Smooth muscle cell (in vitro differentiated cells): ENCODE data around the gene ROPN1B. TPM values are rescaled to one million over a fixed set of nuclear protein-coding genes. Genes with fewer than 3 reads are reported as not detected.
"Not testable (repeated sequence)": the region's sequence is repeated elsewhere in the genome, so short reads cannot be mapped to it uniquely, and the experiment has no call there.

Source experiments
- DNase-seq: peaks from one replicate; lab custom pipeline; 2025; ENCODE audit not compliant: unreplicated experiment; lab: John Stamatoyannopoulos, UW
- H2AFZ ChIP-seq: fragments of 200-600 bp; sonication (generic); 2 replicates; pipeline ENCODE4 v1.6.0; 2016; ENCODE audit warnings: antibody characterized with exemption, low read depth, mild to moderate bottlenecking
- H3F3A ChIP-seq: fragments of 200-600 bp; sonication (generic); 2 replicates; pipeline ENCODE4 v1.6.0; 2017; ENCODE audit warnings: antibody characterized with exemption, low read depth
- H3K27ac ChIP-seq: fragments of 200-600 bp; sonication (generic); 2 replicates; pipeline ENCODE4 v1.5.1; 2016; ENCODE audit warnings: low read depth, mild to moderate bottlenecking
- H3K27me3 ChIP-seq: fragments of 200-600 bp; sonication (generic); 2 replicates; pipeline ENCODE4 v1.6.1; 2016; ENCODE audit warnings: low read depth, mild to moderate bottlenecking
- H3K36me3 ChIP-seq: fragments of 200-600 bp; sonication (generic); 2 replicates; pipeline ENCODE4 v1.5.1; 2016; ENCODE audit warnings: low read depth
- H3K4me1 ChIP-seq: fragments of 200-600 bp; sonication (generic); 2 replicates; pipeline ENCODE4 v1.5.1; 2016; ENCODE audit warnings: low read depth
- H3K4me2 ChIP-seq: fragments of 200-600 bp; sonication (generic); 2 replicates; pipeline ENCODE4 v1.6.0; 2016; ENCODE audit warnings: mild to moderate bottlenecking
- H3K4me3 ChIP-seq: fragments of 200-600 bp; sonication (generic); 2 replicates; pipeline ENCODE4 v1.5.1; 2016; ENCODE audit warnings: mild to moderate bottlenecking
- H3K79me2 ChIP-seq: fragments of 200-600 bp; sonication (generic); 2 replicates; pipeline ENCODE4 v1.6.0; 2016; ENCODE audit warnings: low read depth, mild to moderate bottlenecking
- H3K9ac ChIP-seq: fragments of 200-600 bp; sonication (generic); 2 replicates; pipeline ENCODE4 v1.6.0; 2016; ENCODE audit warnings: low read depth
- H3K9me3 ChIP-seq: fragments of 200-600 bp; sonication (generic); replicated peaks from 2 replicates; pipeline ENCODE4 v1.5.1; 2016; ENCODE audit warnings: low read depth
- H4K20me1 ChIP-seq: fragments of 200-600 bp; sonication (generic); 2 replicates; pipeline ENCODE4 v1.6.0; 2016; ENCODE audit warnings: low read depth
- CTCF ChIP-seq: fragments of 200-600 bp; sonication (generic); IDR thresholded peaks from 2 replicates; pipeline ENCODE4 v1.5.1; 2017; ENCODE audit warnings: borderline replicate concordance, mild to moderate bottlenecking, antibody characterized with exemption; ENCODE audit not compliant: insufficient read depth, poor library complexity, severe bottlenecking
- WGBS: methylation state at CpG from one replicate; pipeline ENCODE4 v1.1.7; 2016; ENCODE audit warnings: low lambda C conversion rate; 5-methylcytosine and 5-hydroxymethylcytosine counted together
- polyA plus RNA-seq: library from polyadenylated mRNA; unstranded; fragments of >200 nt; fragmentation: Nextera tagmentation; extraction: Ambion mirVana; gene quantifications from 2 replicates; pipeline ENCODE4 v1.2.1, GENCODE V29; 2016
- total RNA-seq: library from RNA; depleted of rRNA; stranded (reverse); fragments of >200 nt; gene quantifications from 2 replicates; pipeline ENCODE4 v1.2.3, GENCODE V29; 2014

Gene ROPN1B
- total and polyA plus RNA-seq, 2 experiments from 2014 or later: not detected

GRCh38 chr3:125960066-125960424 is 8.9 kb upstream of the ROPN1B start:
- Histone ChIP-seq H3K4me3 (no peak overlapping the region), H3K9me3 (no peaks in the 10 kb centered on the region), H3K4me2 (no peak overlapping the region), H3K9ac (no peak overlapping the region), H3K4me1 (no peaks in the 10 kb centered on the region), H3K36me3 (no peaks in the 10 kb centered on the region), H3K79me2 (no peaks in the 10 kb centered on the region), H2AFZ (no peak overlapping the region), H3K27me3 (peaks cover 25% of the 10 kb centered on the region), H4K20me1 (no peaks in the 10 kb centered on the region), H3F3A (no peaks in the 10 kb centered on the region), H3K27ac (no peak overlapping the region)
- WGBS: 94% methylated on average over 14 of the region's 14 CpGs
- no peak for TF ChIP-seq CTCF
- DNase-seq: no peak

- H3F3A ChIP-seq: no peaks in the 10 kb centered on the region
- no peaks in the 10 kb centered on the region for H3K36me3 ChIP-seq
- peaks cover 31% of the 10 kb centered on the region for H3K27me3 ChIP-seq
- no peaks in the 10 kb centered on the region for H3K4me1 ChIP-seq
- H3K4me2 ChIP-seq: no peak overlapping the region
- H3K27ac ChIP-seq: no peak overlapping the region
- no peaks in the 10 kb centered on the region for H3K79me2 ChIP-seq
- H3K9ac ChIP-seq: no peak overlapping the region
- WGBS: 94% methylated on average over 8 of the region's 11 CpGs
- DNase-seq: no peak
- TF ChIP-seq CTCF: no peak
- no peak overlapping the region for H3K4me3 ChIP-seq
- H2AFZ ChIP-seq: no peak overlapping the region
- H3K9me3 ChIP-seq: no peaks in the 10 kb centered on the region
- no peaks in the 10 kb centered on the region for H4K20me1 ChIP-seq
These were observed 8.3 kb upstream of the ROPN1B start for GRCh38 chr3:125960456-125961288.

GRCh38 chr3:125961289-125961589 is 7.7 kb upstream of the ROPN1B start:
- DNase-seq: no peak
- Histone ChIP-seq H3K4me3 (no peak overlapping the region), H3K9me3 (no peaks in the 10 kb centered on the region), H3K9ac (no peak overlapping the region), H3K4me1 (no peaks in the 10 kb centered on the region), H3F3A (no peaks in the 10 kb centered on the region), H3K79me2 (no peaks in the 10 kb centered on the region), H3K36me3 (no peaks in the 10 kb centered on the region), H3K27ac (no peak overlapping the region), H3K4me2 (no peak overlapping the region), H3K27me3 (peaks cover 37% of the 10 kb centered on the region), H2AFZ (no peak overlapping the region), H4K20me1 (no peaks in the 10 kb centered on the region)
- WGBS: 95% methylated on average over 6 of the region's 6 CpGs
- no peak for TF ChIP-seq CTCF

GRCh38 chr3:125963834-125964233 is 5.1 kb upstream of the ROPN1B start:
- H3K79me2 ChIP-seq, H3K27ac ChIP-seq, H4K20me1 ChIP-seq, H3K9me3 ChIP-seq, H3K4me3 ChIP-seq, H3K4me1 ChIP-seq, H3K9ac ChIP-seq, H2AFZ ChIP-seq, H3F3A ChIP-seq, DNase-seq, H3K36me3 ChIP-seq, H3K4me2 ChIP-seq: not testable (repeated sequence)
- H3K27me3 ChIP-seq: peaks cover 47% of the 10 kb centered on the region
- 72% methylated on average over 1 of the region's 1 CpG for WGBS
